ENCODE data around the gene GKN1. TPM values are rescaled to one million over a fixed set of nuclear protein-coding genes. Genes with fewer than 3 reads are reported as not detected.

The GKN1 gene
- polyA plus RNA-seq, 12 donors = 0.21 to 0.23 (median 0.21) TPM; not detected in 9

Other genes starting within 250 kb of the GKN1 start
- 1 to 10 TPM in 10 of 12 donors, not detected in 2; 2.6 to 8.3 (median 3.8) TPM for gene ARHGAP25, start 239.8 kb upstream of the GKN1 start, polyA plus RNA-seq (ENCODE audit: insufficient read length in 12 of 12)
- not detected for gene BMP10, start 103.2 kb upstream of the GKN1 start, polyA plus RNA-seq (ENCODE audit: insufficient read length in 12 of 12)
- not detected for gene GKN2, start 21.7 kb upstream of the GKN1 start, polyA plus RNA-seq (ENCODE audit: insufficient read length in 12 of 12)
- 100 to 1,000 TPM; 106 to 545 (median 160) TPM for gene ANTXR1, start 38.5 kb downstream of the GKN1 start, polyA plus RNA-seq (ENCODE audit: insufficient read length in 12 of 12)